ENCODE measurements around the gene PGPEP1.
"Not testable (repeated sequence)": the region's sequence is repeated elsewhere in the genome, so short reads cannot be mapped to it uniquely, and the experiment has no call there.

PGPEP1 gene

DNA sequence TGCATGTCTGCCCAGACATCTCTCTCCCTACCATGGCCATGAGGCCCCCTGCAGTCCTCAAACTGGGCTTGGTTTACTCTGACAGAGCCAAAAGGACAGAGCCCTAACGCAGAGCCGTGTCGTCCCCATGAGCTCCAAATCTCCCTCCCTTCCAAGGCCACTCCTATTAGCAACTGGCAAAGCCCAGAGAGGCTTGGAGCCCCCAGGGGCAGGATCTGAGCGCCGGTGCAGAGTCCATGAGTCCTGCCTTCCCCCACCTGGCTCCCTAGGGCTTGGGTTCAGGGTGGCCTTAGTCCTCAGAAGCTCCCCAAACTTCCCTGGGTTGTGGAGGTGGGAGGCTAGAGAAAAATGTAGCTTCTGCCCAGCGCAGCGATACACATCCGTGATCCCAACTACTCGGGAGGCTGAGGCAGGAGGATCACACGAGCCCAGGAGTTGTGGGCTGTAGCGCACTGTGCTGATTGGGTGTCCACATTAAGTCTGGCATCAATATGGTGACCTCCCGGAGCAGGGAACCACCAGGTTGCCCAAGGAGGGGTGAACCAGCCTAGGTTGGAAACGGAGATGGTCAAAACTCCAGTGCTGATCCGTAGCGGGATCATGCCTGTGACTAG, 7.4 kb upstream of the PGPEP1 start:
- no peak for DNase-seq (ENCODE audit: low read depth)

DNA sequence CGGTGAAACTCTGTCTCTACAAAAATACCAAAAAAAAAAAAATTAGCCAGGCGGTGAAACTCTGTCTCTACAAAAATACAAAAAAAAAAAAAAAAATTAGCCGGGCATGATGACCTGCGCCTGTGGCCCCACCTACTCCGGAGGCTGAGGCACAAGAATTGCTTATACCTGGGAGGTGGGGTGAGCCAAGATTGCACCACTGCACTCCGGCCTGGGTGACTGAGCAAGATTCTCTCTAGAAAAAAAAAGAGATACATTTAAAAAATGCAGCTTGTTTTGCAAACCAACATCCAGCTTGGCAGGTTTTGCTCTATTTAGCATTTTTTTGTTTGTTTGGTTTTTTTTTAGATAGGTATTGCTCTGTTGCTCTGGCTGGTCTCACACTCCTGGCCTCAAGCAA, 6.7 kb upstream of the PGPEP1 start:
- DNase-seq (ENCODE audit: low read depth), result no peak

DNA sequence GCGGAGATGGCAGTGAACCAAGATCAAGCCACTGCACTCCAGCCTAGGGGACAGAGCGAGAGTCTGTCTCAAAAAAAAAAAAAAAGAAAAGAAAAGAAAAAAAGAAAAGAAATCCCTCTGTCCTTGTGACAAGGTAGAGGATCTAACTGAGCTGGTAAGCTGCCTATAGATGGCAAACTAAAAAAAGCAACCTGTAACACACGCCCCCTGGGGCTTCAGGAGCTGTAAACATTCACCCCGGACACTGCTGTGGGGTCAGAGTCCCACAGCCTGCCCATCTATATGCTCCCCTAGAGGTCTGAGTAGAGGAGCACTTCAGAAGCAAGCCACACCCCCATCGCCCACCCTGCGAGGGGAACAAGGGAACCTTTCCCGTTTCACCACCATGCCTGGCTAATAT, 4.3 kb upstream of the PGPEP1 start:
- no peak for DNase-seq (ENCODE audit: low read depth)

DNA sequence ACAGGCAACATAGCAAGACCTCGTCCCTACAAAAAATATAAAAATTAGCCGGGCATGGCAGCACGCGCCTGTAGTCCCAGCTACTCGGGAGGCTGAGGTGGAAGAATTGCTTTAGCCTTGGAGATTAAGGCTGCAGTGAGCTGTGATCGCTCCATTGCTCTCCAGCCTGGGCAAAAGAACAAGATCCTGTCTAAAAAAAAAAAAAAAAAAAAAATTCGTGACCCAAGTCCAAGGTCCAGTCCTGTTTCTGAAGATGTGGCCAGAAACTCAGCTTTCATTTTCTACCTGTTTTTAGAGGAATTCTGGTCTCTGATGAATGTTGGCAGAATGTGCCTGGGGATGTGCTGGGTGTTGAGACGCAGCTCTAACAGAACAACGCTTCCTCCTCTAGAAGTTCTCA, 1.9 kb upstream of the PGPEP1 start:
- no peak for DNase-seq (ENCODE audit: low read depth)

DNA sequence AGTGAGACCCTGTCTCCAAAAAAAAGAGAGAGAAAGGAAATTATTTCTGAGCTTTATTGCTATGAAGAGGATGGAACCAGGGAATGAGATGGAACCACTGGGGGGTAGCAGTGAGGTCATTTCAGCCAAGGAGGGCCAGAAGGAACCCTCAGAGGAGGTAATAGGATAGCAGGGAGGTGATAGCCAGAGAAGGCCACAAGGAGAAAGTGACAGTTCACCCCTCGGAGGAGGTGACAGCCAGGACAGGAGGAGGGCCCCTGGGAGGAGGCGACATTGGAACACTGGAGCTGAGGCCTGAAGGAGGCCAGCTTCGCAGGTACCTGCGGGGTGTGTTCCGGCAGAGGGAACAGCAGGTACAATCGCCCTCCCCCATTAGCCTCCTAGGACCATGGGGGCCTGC, 675 bp upstream of the PGPEP1 start:
- DNase-seq (ENCODE audit: low read depth), result no peak

DNA sequence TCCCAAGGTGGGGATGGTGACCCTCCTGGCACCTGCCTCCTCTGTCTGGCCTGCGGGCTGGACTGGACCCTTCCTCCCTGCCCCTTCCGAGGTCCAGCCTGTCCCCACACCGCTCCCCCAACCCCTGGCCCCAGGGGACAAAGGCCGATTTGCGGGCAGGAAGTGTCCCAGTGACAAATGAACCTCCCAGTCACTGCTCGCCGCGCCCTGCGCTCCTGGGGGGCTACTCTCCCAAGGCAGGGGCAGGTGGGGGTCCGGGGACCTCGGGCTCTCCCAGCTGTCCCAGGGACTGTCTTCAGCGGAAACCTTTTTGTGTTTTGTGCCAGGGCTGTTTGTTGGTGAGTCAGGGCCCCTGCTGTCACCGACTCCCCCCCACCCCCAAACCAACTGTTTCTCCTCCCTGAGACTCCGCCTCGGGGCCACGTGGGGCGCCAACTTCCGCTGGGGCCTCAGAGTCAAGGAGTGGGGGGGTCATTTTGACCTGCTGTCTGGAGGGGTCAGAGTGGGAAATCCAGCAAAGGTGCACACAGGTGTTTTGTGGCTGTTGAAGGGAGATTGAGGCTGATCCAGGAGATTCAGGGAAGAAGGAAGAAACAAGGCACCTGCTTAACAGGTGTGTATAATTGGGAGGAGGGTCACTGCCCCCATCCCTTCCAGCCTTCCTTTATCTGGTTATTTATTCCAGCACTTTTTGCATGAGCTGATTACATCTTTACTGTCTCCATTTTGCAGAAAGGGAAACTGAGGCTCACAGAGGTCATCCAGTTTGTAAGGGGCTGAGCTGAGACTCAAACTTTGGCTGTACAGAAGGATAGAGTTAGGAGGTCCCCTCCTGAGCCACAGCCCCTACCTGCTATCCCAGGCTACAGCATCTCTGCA, 831 bp downstream of the PGPEP1 start:
- DNase-seq (ENCODE audit: low read depth), result peak; percentile 17

DNA sequence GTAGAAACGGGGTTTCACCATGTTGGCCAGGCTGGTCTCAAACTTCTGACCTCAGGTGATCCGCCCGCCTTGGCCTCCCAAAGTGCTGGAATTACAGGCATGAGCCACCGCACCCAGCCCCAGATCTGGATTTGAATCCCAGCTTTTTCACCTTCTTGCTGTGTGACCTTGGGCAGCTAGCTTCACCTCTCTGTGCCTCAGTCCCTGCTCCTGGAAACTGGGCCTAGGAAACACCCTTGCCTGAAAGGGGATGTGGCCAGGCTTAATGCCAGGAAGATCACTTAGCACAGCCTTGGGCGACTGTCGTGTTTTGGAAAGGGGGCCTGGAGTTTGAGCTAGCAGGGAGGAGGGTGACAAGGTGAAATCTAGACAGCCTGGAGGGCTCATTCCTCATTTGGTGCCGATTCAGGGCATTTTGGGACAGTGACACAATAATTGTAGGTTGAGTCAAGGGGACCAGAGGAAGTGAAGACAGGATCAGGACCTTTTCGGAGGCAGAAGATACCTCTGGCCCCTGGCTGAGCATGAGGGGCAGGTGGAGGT, 1.8 kb downstream of the PGPEP1 start:
- DNase-seq (ENCODE audit: low read depth), result no peak

DNA sequence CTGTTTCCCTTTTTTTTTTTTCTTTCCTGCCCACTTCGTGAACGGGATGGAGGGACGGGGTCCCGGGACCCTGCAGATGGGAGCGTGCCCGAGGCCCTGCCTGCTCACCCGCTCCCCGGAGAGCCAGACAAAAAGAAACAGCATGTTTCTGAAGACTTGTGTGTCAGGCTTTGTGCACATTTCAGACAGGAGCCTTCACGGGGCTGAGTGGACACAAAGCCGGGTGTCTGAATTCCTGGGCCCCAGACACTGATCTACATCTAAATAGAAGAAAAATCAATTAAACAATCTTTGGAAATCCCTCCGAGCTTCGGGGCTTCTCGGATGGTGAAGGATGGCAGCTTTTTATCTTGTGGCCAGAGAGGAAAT, 4.2 kb downstream of the PGPEP1 start:
- no peak for DNase-seq (ENCODE audit: low read depth)

DNA sequence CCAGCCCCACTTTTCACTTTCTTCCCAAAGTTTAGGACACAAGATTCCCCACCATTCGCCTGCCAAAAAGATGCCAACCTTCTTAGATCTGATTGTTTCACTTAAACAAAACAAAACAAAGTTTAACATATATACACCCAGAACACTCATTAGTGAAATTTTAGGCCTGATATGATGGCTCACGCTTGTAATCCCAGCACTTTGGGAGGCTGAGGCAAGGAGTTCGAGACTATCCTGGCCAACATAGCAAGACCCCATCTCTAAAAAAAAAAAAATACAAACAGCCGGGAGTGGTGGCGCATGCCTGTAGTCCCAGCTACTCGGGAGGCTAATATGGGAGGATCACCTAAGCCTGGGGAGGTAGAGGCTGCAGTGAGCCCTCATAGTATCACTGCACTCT, 4.9 kb downstream of the PGPEP1 start:
- DNase-seq (ENCODE audit: low read depth), result no peak

DNA sequence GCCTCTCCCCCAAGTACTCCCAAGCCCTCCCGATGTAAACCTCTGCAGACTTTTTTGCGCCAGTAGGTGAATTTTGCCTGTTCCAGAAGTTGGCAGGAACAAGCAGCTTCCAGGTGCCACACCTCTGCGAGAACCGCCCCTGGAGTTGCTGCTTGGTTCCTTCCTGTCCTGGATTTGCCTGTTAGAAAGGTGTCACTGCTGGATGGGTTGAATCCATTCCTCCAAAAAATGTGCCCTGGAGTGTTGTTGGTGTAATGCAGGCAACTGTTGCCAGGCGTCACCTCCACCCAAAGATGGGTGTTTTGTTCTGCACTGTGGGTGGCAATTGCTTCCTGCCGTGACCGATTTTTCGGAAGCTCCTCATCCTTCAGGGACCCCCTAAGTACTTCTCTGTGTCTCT, 5.7 kb downstream of the PGPEP1 start:
- no peak for DNase-seq (ENCODE audit: low read depth)

DNA sequence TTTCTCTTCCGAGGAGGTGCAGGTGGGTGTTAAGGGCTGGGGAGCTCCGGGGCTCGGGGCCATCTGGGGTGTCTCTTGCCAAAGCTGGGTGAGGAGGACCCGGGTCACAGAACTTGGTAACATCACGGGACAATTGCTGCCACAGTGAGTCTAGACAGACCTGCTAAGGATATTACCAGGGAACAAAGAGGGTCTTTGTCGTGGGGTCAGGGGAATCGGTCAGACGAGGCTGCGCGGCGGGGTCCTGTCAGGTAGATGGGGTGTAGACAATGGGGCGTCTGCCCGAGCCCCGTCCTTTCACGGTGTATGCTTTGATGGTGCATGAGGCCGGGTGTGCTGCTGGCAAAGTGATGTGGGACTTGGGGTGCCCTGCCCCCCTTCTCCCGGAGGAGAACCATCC, 7.8 kb downstream of the PGPEP1 start:
- DNase-seq (ENCODE audit: low read depth), result no peak

DNA sequence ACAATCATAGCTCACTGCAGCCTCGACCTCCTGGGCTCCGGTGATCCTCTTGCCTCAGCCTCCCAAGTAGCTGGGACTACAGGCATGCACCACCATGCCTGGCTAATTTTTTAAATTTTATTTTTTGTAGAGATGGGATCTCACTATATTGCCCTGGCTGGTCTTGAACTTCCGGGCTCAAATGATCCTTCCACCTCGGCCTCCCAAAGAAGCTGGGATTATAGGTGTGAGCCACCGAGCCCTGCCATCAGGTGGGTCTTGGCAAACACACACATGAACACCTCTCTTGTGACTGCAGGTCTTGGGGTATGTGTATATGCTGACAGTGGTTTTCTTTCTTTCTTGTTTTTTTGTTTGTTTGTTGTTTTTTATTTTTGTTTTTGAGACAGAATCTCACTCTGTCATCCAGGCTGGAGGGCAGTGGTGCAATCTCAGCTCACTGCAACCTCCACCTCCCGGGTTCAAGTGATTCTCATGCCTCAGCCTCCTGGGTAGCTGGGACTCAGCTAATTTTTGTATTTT, 8.5 kb downstream of the PGPEP1 start:
- not testable (repeated sequence) for DNase-seq (ENCODE audit: low read depth)

DNA sequence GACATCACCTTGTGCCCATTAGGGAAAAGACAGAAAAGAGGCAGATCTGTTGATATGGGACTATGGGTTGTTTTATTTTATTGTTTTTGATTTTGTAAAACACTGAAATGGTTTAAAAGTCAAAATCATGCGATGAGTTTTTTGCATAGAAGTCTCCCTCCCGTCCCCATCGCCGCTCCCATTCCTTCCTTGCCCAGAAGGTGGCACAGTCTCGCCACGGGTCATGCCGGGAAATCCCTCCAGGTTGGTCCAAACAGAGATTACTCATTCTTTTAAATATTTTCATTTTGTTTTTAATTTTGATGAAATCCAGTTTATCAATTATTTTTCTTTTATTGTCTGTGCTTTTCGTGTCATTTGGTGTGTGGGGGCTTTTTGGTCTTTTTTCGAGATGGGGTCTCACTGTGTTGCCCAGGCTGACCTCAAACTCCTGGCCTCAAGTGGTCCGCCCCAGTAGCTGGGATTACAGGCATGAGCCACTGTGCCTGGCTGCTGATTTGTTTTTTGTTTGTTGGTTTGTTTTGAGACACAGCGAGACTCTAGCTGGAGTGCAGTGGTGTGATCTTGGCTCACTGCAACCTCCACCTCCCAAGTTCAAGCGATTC, 9.2 kb downstream of the PGPEP1 start:
- DNase-seq (ENCODE audit: low read depth), result peak; percentile 40

DNA sequence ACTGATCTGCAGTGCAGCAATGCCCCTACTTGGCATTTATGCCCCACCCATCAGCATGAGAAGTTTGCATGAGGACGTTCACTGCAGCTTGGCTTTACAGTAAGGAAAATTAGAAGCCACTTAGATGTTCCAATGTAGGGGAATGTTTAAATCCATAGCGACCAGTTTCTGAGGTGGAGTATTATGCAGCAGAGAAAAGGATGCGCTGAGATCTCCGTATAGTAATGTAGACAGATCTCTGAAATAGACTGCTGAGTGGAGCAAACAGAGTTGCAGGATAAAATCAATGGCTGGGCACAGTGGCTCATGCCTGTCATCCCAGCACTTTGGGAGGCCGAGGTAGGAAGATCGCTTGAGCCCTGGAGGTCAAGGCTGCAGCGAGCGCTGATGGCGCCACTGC, 10.1 kb downstream of the PGPEP1 start:
- DNase-seq (ENCODE audit: low read depth), result no peak

DNA sequence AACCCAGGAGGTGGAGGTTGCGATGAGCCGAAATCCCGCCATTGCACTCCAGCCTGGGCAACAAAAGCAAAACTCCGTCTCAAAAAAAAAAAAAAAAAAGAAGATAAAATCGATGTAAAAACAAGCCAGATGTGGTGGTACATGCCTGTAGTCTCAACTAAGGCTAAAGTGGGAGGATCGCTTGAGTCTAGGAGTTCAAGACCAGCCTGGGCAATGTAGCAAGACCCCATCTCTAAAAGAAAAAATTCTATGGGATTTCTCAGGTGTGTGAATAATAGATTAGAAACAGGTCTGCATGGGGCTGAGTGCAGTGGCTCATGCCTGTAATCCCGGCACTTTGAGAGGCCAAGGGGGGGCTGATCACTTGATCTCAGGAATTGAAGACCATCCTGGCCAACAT, 11.1 kb downstream of the PGPEP1 start:
- DNase-seq (ENCODE audit: low read depth), result no peak

DNA sequence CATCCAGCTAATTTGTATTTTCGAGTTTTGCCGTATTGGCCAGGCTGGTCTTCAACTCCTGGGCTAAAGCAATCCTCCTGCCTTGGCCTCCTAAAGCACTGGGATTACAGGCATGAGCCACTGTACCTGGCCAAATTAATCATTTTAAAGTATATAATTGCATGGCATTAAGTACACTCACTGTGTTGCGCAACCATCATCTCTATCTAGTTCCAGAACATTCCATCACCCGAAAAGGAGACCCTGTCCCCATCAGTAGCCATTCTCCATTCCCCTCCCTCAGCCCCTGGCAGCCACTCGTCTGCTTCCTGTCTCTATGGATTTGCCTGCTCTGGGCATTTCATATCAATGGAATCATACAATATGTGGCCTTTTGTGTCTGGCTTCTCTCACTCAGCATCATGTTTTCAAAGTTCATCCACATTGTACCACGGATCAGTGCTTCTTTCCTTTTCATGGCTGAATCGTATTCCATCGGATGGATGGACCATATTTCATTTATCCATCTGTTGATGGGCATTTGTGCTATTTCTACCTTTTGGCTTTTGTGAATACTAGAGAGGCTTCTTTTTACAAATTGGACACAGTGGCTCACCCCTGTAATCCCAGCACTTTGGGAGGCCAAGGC, 13.1 kb downstream of the PGPEP1 start:
- DNase-seq (ENCODE audit: low read depth), result no peak

DNA sequence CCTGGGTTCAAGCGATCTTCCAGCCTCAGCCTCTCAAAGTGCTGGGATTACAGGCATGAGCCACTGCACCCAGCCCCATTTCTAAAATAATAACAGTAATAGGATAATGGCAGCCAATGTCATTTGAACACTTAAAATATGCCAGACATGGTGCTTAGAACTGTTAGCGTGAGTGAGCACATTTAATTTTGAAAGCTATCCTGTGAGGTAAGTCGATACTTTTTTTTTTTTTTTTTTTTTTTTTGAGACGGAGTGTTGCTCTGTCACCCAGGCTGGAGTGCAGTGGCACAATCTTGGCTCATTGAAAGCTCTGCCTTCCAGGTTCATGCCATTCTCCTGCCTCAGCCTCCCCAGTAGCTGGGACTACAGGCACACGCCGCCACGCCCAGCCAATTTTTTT, 14.3 kb downstream of the PGPEP1 start:
- DNase-seq (ENCODE audit: low read depth), result not testable (repeated sequence)

DNA sequence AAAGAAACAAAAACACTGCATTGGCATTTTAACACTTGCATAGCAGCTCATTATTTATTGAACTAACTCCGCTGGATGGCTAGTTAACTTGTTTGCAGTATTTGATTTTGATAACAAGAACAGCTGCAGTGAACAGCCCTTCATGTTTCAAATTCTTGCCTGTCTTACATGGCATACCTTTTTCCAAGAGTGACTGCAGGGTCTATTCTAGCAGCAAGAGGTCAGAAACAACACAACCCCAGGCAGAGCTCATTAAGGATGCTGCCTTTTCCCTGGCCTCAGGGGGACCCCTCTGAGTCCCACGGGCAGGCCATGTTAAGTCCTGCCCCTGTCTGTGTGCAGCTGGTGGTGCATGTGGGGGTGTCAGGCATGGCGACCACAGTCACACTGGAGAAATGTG, 16.6 kb downstream of the PGPEP1 start:
- no peak for DNase-seq (ENCODE audit: low read depth)

DNA sequence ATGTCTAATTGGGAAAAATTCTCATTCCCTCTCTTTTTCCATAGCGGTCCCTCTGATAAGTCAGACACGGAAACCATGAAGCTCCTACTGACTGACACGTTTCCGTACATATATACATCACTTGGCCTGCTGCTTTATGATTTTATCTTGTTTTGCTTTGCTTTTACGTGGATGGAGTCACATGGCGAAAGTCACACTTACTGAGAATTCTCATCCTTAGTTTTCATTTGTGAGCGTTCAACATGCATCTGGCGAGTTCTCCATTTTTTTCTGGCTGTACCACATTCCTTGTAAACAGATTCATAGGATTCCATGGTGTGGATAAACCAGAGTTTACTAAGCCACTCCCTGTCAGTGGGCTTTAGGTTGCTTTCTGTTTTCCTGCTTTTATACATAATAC, 21.2 kb downstream of the PGPEP1 start:
- no peak for DNase-seq (ENCODE audit: low read depth)

DNA sequence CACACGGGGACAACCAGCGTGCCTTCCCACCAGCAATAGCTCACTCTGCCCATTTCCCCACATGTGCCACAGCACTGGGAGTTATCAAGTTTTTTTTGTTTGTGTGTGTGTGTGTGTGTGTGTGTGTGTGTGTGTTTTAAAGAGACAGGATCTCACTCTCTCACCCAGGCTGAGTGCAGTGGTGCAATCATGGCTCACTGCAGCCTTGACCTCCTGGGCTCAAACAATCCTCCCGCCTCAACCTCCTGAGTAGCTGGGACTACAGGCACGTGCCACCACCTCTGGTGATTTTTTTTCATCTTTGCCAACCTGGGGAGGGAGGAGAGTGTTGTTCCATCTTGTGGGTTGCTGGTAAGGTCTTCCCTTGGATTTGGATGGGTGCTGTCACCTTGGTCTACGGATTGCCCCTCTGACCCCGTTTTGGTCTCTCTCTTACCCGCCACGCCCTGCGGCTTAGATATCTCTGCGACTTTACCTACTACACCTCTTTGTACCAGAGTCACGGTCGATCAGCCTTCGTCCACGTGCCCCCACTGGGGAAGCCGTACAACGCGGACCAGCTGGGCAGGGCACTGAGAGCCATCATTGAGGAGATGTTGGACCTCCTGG, 22.6 kb downstream of the PGPEP1 start:
- DNase-seq (ENCODE audit: low read depth), result no peak

DNA sequence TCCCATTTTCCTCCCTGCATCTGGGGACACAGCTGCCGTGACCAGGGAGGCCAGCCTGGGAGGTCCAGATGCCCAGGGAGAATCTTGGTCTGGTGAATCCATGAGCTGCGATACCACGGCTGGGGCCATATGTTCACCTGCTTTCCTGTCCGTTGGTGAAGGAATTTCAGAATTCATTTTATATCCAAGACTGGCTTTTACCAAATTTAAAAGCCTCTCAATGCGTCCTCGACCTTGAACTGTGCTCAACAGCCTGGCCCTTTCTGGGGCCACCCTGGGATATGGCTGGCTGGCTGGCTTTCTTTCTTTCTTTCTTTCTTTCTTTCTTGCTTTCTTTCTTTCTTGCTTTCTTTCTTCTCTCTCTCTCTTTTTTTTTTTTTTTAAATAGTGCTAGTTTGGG, 23.4 kb downstream of the PGPEP1 start:
- no peak for DNase-seq (ENCODE audit: low read depth)

DNA sequence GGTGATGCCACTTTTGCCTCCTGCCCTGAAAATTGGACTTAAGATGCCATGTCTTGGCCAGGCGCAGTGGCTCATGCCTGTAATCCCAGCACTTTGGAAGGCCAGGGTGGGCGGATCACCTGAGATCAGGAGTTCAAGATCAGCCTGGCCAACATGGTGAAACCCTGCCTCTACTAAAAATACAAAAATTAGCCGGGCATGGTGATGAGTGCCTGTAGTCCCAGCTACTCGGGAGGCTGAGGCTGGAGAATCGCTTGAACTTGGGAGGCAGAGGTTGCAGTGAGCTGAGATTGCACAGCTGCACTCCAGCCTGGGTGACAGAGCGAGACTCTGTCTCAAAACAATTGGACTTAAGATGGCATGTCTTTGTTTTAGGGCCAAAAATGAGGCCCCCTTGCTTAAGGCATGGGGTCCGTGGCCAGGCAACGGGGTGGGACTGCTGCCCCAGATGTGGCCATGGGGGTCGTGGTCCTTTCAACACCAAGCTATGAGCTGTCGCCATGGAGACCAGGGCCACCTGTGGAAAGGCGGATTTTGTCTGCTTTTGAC, 24.0 kb downstream of the PGPEP1 start:
- not testable (repeated sequence) for DNase-seq (ENCODE audit: low read depth)
